HCT116 (cell line): ENCODE measurements around the gene PGBD5.

Experiments
- CEBPB ChIP-seq: IDR thresholded peaks from 2 replicates; pipeline ENCODE4 v1.6.1; 2012; ENCODE audit warnings: low read depth
- CTCF ChIP-seq, 3 experiments: fragments of 200-600 bp in 1 of 3; sonication (generic) in 1 of 3; IDR thresholded peaks in 2 of 3; conservative IDR thresholded peaks in 1 of 3; 2 replicates each; pipeline ENCODE4 v1.5.1; 2012 to 2017; ENCODE audit warnings: low read depth in 2 of 3, low read length in 2 of 3, antibody characterized with exemption in 1 of 3, borderline replicate concordance in 1 of 3, control low read depth in 1 of 3, mild to moderate bottlenecking in 1 of 3, mixed read lengths in 1 of 3, mixed run types in 1 of 3, moderate library complexity in 1 of 3; ENCODE audit not compliant: insufficient read depth in 1 of 3
- EZH2 ChIP-seq: fragments of 200-600 bp; sonication (generic); IDR thresholded peaks from 2 replicates; pipeline ENCODE4 v1.6.1; 2017; ENCODE audit warnings: antibody characterized with exemption, mixed run types
- POLR2A ChIP-seq: IDR thresholded peaks from 2 replicates; pipeline ENCODE4 v1.7.0; 2011; ENCODE audit warnings: borderline replicate concordance; ENCODE audit not compliant: insufficient read depth, insufficient read length; ENCODE audit errors: extremely low read depth
- POLR2AphosphoS5 ChIP-seq: IDR thresholded peaks from 2 replicates; pipeline ENCODE4 v1.6.1; 2011; ENCODE audit warnings: mild to moderate bottlenecking, low read depth, low read length, moderate library complexity
- YY1 ChIP-seq: IDR thresholded peaks from 2 replicates; pipeline ENCODE4 v1.6.1; 2011; ENCODE audit warnings: low read length, low read depth, moderate library complexity, mild to moderate bottlenecking; ENCODE audit not compliant: insufficient replicate concordance; ENCODE audit errors: extremely low read depth

GRCh38 chr1:230341162-230341546 is 85.0 kb downstream of the PGBD5 start:
- no peak for TF ChIP-seq EZH2
- no peak for TF ChIP-seq YY1
- no peak for TF ChIP-seq CTCF (IDR thresholded peaks at IDR 0.05 in 2 of 3, conservative IDR thresholded peaks at IDR 0.05 in 1 of 3; ENCODE audit: borderline replicate concordance in 1 of 3, insufficient read depth in 1 of 3, low read depth in 2 of 3, low read length in 2 of 3)
- TF ChIP-seq POLR2AphosphoS5 = no peak
- TF ChIP-seq POLR2A = no peak
- no peak for TF ChIP-seq CEBPB
